Panc1 (cell line): ENCODE measurements around the gene BATF3. TPM values are rescaled to one million over a fixed set of nuclear protein-coding genes. Genes with fewer than 3 reads are reported as not detected.

Source experiments
- ATAC-seq: fragments of 200-7000 bp; cut with Tn5 transposase; 2 replicates; pipeline ENCODE4 v1.9.1; 2020; ENCODE audit warnings: mild to moderate bottlenecking, moderate library complexity
- BruUV-seq: library from RNA; stranded (reverse); fragments of 400-500 nt; replicated peaks from 2 replicates; lab custom pipeline; 2021; lab: Mats Ljungman, UMichigan
- CTCF ChIA-PET: fragments of 300-600 bp; sonication (Branson Sonifier 250); formaldehyde crosslinking; loops from one replicate; lab custom pipeline; 2022; ENCODE audit warnings: antibody characterized with exemption; lab: Charles Lee
- POLR2A ChIA-PET: fragments of 300-600 bp; sonication (Branson Sonifier 250); formaldehyde crosslinking; loops from one replicate; lab custom pipeline; 2022; ENCODE audit warnings: antibody characterized with exemption; lab: Charles Lee
- DNase-seq: peaks from one replicate; pipeline ENCODE4 v3.0.0-alpha.2; 2010; ENCODE audit warnings: low read depth, low spot score
- H3K27ac ChIP-seq: 2 replicates; pipeline ENCODE4 v1.5.1; 2011; ENCODE audit warnings: mild to moderate bottlenecking, low read length, inconsistent platforms
- H3K27me3 ChIP-seq: fragments of 200-500 bp; sonication (Bioruptor generic); 2 replicates; pipeline ENCODE4 v1.6.0; 2014; ENCODE audit warnings: low read length, inconsistent platforms; ENCODE audit not compliant: control insufficient read depth, insufficient read depth
- H3K36me3 ChIP-seq: fragments of 200-500 bp; sonication (Bioruptor generic); 2 replicates; pipeline ENCODE4 v1.5.1; 2014; ENCODE audit warnings: inconsistent platforms, mild to moderate bottlenecking, low read length, moderate library complexity; ENCODE audit not compliant: control insufficient read depth, insufficient read depth
- H3K4me1 ChIP-seq: 2 replicates; pipeline ENCODE4 v1.5.1; 2011; ENCODE audit warnings: inconsistent platforms, mild to moderate bottlenecking, low read length, moderate library complexity; ENCODE audit not compliant: control insufficient read depth, insufficient read depth
- H3K4me3 ChIP-seq, 2 experiments: 2 replicates each; pipeline ENCODE4 v1.5.1; 2011 to 2012; ENCODE audit warnings: low read depth in 2 of 2, low read length in 2 of 2, mild to moderate bottlenecking in 2 of 2, inconsistent platforms in 1 of 2, moderate library complexity in 1 of 2
- H3K9me3 ChIP-seq: fragments of 200-500 bp; sonication (Bioruptor generic); 2 replicates; pipeline ENCODE4 v1.5.1; 2014; ENCODE audit warnings: low read depth, mild to moderate bottlenecking, inconsistent platforms, low read length, moderate library complexity; ENCODE audit not compliant: control insufficient read depth, insufficient read depth
- POLR2AphosphoS5 ChIP-seq: IDR thresholded peaks from 2 replicates; pipeline ENCODE4 v1.6.1; 2012; ENCODE audit warnings: mild to moderate bottlenecking, low read depth, low read length, moderate library complexity
- SIN3A ChIP-seq: IDR thresholded peaks from 2 replicates; pipeline ENCODE4 v1.6.1; 2012; ENCODE audit warnings: low read depth, mild to moderate bottlenecking, low read length, moderate library complexity, borderline replicate concordance; ENCODE audit not compliant: insufficient read depth
- TCF7L2 ChIP-seq: IDR thresholded peaks from 2 replicates; pipeline ENCODE4 v1.6.1; 2011; ENCODE audit warnings: mild to moderate bottlenecking, low read depth, low read length, inconsistent platforms
- in situ Hi-C: cut with HindIII; loops from 2 replicates; pipeline ENCODE4 v1.10.0; 2016; ENCODE audit warnings: low sequenced_read_pairs, low pct_unique_long_range_greater_than_20kb
- intact Hi-C: fragments of 100-400 bp; cut with micrococcal nuclease; formaldehyde crosslinking; loops from one replicate; pipeline ENCODE4 v1.10.0; 2022; ENCODE audit not compliant: unreplicated experiment
- total RNA-seq: library from RNA; stranded (reverse); gene quantifications from one replicate; pipeline ENCODE4 v1.2.1, GENCODE V29; 2021; ENCODE audit not compliant: unreplicated experiment
- TF ChIP-seq, protein P1 (sequence below), 2 experiments: IDR thresholded peaks; 2 replicates each; pipeline ENCODE4 v1.6.1; 2011 to 2012; ENCODE audit warnings: low read depth in 2 of 2, control low read depth in 1 of 2, low read length in 1 of 2, mild to moderate bottlenecking in 1 of 2, moderate library complexity in 1 of 2; ENCODE audit not compliant: insufficient read depth in 1 of 2
- TF ChIP-seq, protein P2 (sequence below): fragments of 450-650 bp; IDR thresholded peaks from 2 replicates; pipeline ENCODE4 v1.5.1; 2017; ENCODE audit warnings: mild to moderate bottlenecking

BATF3 gene
- total RNA-seq, 1 experiment from 2014 or later: 2.4 TPM

DNA sequence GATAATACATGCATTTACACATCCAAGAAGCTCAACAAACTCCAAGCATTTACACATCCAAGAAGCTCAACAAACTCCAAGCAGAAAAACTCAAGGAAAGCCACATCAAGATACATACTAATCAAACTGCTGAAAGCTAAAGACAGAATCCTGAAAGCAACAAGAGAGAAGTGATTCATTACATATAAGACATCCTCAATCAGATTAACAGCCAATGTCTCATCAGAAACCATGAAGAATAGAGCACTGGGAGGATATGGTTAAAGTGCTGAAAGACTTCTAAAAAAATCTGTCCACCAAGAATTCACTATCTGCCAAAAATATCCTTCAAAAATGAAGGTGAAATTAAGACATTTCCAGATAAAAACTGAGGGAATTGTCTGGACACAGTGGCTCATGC lies 45.7 kb upstream of the BATF3 start:
- no TSS peak for BruUV-seq
- H3K4me1 ChIP-seq: peaks cover 2% of the 10 kb centered on the region; the same call in 1 of the 2 replicates
- DNase-seq (no peak), ATAC-seq (no peak)
- no peaks in the 10 kb centered on the region for H3K9me3 ChIP-seq
- TF ChIP-seq SIN3A (no peak), TCF7L2 (no peak), POLR2AphosphoS5 (no peak)
- TF ChIP-seq, protein P1, sequence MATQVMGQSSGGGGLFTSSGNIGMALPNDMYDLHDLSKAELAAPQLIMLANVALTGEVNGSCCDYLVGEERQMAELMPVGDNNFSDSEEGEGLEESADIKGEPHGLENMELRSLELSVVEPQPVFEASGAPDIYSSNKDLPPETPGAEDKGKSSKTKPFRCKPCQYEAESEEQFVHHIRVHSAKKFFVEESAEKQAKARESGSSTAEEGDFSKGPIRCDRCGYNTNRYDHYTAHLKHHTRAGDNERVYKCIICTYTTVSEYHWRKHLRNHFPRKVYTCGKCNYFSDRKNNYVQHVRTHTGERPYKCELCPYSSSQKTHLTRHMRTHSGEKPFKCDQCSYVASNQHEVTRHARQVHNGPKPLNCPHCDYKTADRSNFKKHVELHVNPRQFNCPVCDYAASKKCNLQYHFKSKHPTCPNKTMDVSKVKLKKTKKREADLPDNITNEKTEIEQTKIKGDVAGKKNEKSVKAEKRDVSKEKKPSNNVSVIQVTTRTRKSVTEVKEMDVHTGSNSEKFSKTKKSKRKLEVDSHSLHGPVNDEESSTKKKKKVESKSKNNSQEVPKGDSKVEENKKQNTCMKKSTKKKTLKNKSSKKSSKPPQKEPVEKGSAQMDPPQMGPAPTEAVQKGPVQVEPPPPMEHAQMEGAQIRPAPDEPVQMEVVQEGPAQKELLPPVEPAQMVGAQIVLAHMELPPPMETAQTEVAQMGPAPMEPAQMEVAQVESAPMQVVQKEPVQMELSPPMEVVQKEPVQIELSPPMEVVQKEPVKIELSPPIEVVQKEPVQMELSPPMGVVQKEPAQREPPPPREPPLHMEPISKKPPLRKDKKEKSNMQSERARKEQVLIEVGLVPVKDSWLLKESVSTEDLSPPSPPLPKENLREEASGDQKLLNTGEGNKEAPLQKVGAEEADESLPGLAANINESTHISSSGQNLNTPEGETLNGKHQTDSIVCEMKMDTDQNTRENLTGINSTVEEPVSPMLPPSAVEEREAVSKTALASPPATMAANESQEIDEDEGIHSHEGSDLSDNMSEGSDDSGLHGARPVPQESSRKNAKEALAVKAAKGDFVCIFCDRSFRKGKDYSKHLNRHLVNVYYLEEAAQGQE (IDR thresholded peaks at IDR 0.05; ENCODE audit: insufficient read depth in 1 of 2, low read depth in 2 of 2, low read length in 1 of 2): no peak
- TF ChIP-seq, protein P2, sequence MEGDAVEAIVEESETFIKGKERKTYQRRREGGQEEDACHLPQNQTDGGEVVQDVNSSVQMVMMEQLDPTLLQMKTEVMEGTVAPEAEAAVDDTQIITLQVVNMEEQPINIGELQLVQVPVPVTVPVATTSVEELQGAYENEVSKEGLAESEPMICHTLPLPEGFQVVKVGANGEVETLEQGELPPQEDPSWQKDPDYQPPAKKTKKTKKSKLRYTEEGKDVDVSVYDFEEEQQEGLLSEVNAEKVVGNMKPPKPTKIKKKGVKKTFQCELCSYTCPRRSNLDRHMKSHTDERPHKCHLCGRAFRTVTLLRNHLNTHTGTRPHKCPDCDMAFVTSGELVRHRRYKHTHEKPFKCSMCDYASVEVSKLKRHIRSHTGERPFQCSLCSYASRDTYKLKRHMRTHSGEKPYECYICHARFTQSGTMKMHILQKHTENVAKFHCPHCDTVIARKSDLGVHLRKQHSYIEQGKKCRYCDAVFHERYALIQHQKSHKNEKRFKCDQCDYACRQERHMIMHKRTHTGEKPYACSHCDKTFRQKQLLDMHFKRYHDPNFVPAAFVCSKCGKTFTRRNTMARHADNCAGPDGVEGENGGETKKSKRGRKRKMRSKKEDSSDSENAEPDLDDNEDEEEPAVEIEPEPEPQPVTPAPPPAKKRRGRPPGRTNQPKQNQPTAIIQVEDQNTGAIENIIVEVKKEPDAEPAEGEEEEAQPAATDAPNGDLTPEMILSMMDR: no peak
- no peak overlapping the region for H3K27ac ChIP-seq
- in situ Hi-C loops: no loop called here
- no peaks in the 10 kb centered on the region for H3K27me3 ChIP-seq
- H3K4me3 ChIP-seq: no peak overlapping the region
- ChIA-PET POLR2A (no interaction called here), CTCF (interaction anchor here (0.6 kb wide), 1 partner anchor 269 kb away, joined by 4 read pairs; no protein-coding TSS in a partner anchor)
- intact Hi-C loops: no loop called here
- H3K36me3 ChIP-seq: no peaks in the 10 kb centered on the region

DNA sequence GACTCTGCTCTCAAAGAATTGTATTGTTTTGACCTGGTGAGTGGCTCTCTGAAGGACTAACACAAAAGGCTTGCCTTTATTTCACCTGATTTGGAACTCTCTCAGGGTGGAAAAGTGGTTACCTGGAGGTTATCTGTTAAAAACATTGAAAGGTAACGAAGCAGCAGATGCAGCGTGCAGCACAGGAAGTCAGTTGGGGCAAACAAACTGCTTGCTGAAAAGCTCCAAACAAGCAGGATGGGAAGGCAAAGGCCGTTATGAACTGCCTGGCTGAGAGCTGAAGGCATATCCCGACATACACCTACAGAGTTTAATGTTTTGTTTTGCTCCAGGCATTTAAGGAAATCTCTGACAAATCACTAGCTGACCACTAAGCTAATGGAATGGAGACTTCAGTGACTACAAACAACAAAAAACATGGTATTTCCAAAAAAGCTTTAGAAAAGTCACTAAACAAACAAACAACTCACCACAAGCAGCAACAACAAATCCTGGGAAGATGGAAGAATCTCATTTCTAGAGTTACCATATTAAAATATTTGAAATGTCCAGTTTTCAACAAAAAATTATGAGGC lies 44.3 kb upstream of the BATF3 start:
- DNase-seq (no peak), ATAC-seq (no peak)
- Histone ChIP-seq H3K4me1 (peaks cover 2% of the 10 kb centered on the region; the same call in 1 of the 2 replicates), H3K27ac (no peak overlapping the region), H3K4me3 (no peak overlapping the region), H3K36me3 (no peaks in the 10 kb centered on the region), H3K9me3 (no peaks in the 10 kb centered on the region), H3K27me3 (no peaks in the 10 kb centered on the region)
- no peak for TF ChIP-seq SIN3A
- TF ChIP-seq, protein P1 (IDR thresholded peaks at IDR 0.05; ENCODE audit: insufficient read depth in 1 of 2, low read depth in 2 of 2, low read length in 1 of 2): no peak
- no peak for TF ChIP-seq POLR2AphosphoS5
- TF ChIP-seq, protein P2: no peak
- no peak for TF ChIP-seq TCF7L2
- POLR2A ChIA-PET: no interaction called here
- CTCF ChIA-PET: no interaction called here
- no TSS peak for BruUV-seq
- intact Hi-C loops: no loop called here
- in situ Hi-C loops: no loop called here
